Loucy (cell line): Measurements from ENCODE around the gene PAX2.

Experiments used
- H2AFZ ChIP-seq: fragments of 200-600 bp; sonication (generic); 2 replicates; pipeline ENCODE4 v1.6.0; 2016; ENCODE audit warnings: antibody characterized with exemption, mild to moderate bottlenecking, low read length, moderate library complexity
- H3F3A ChIP-seq: fragments of 200-600 bp; 2 replicates; pipeline ENCODE4 v1.6.0; 2016; ENCODE audit warnings: antibody characterized with exemption, low read depth, mild to moderate bottlenecking
- H3K27me3 ChIP-seq: fragments of 200-600 bp; sonication (generic); 2 replicates; pipeline ENCODE4 v1.6.1; 2014; ENCODE audit warnings: low read length, mild to moderate bottlenecking; ENCODE audit not compliant: insufficient read depth, poor library complexity, severe bottlenecking
- H3K36me3 ChIP-seq: fragments of 200-600 bp; sonication (generic); 2 replicates; pipeline ENCODE4 v1.6.1; 2016; ENCODE audit warnings: low read length; ENCODE audit not compliant: insufficient read depth
- H3K4me1 ChIP-seq: fragments of 200-600 bp; sonication (generic); 2 replicates; pipeline ENCODE4 v1.5.1; 2014; ENCODE audit warnings: low read length, mild to moderate bottlenecking; ENCODE audit not compliant: insufficient read depth, poor library complexity, severe bottlenecking
- H3K4me2 ChIP-seq: fragments of 200-600 bp; sonication (generic); 2 replicates; pipeline ENCODE4 v1.6.0; 2014; ENCODE audit warnings: antibody characterized with exemption, low read length, low read depth, mild to moderate bottlenecking; ENCODE audit not compliant: poor library complexity, severe bottlenecking
- H3K4me3 ChIP-seq: fragments of 200-600 bp; sonication (generic); 2 replicates; pipeline ENCODE4 v1.5.1; 2014; ENCODE audit warnings: low read length, mild to moderate bottlenecking, mixed read lengths; ENCODE audit not compliant: poor library complexity, severe bottlenecking
- H3K79me2 ChIP-seq: fragments of 200-600 bp; sonication (generic); 2 replicates; pipeline ENCODE4 v1.6.1; 2014; ENCODE audit warnings: low read length; ENCODE audit not compliant: insufficient read depth
- H3K9ac ChIP-seq: fragments of 200-600 bp; sonication (generic); 2 replicates; pipeline ENCODE4 v1.6.0; 2014; ENCODE audit warnings: mild to moderate bottlenecking, low read depth, low read length, moderate library complexity; ENCODE audit not compliant: poor library complexity, severe bottlenecking
- H3K9me2 ChIP-seq: fragments of 200-600 bp; sonication (generic); replicated peaks from 2 replicates; pipeline ENCODE4 v1.6.1; 2016; ENCODE audit warnings: low read depth, low read length, mixed read lengths
- H3K9me3 ChIP-seq: fragments of 200-600 bp; sonication (generic); 2 replicates; pipeline ENCODE4 v1.6.1; 2014; ENCODE audit warnings: mild to moderate bottlenecking, antibody characterized with exemption, low read length, low read depth; ENCODE audit not compliant: insufficient read depth
- H4K20me1 ChIP-seq: fragments of 200-600 bp; sonication (generic); 2 replicates; pipeline ENCODE4 v1.6.0; 2014; ENCODE audit warnings: antibody characterized with exemption, low read length, mild to moderate bottlenecking; ENCODE audit not compliant: insufficient read depth, poor library complexity, severe bottlenecking
- EZH2phosphoT487 ChIP-seq: fragments of 200-600 bp; IDR thresholded peaks from 2 replicates; pipeline ENCODE4 v1.6.1; 2018; ENCODE audit warnings: antibody characterized with exemption, mild to moderate bottlenecking, moderate library complexity, borderline replicate concordance
- TF ChIP-seq, protein P1 (sequence below): fragments of 200-600 bp; sonication (generic); conservative IDR thresholded peaks from 2 replicates; pipeline ENCODE4 v1.5.1; 2014; ENCODE audit warnings: mild to moderate bottlenecking, antibody characterized with exemption, low read length

PAX2 gene

DNA sequence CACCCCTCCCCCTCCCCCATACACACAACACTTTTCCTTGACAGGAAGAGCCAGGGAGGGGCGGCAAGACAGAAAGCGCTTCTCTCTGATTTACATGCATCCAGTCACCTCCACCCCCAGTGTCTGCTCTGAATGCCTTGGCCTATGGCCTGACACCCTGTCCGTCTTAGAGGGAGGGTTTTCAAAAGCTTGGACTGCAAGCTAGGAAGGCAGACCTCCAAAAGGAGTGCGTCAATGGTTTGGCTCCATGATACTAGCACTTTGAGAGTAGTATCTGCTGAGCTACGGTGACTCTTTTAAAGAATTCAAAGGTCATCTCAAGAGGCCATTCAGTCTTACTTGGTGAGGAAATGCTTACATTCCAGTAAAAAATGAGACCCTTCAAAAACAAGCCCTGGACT is 20.3 kb upstream of the PAX2 start:
- Histone ChIP-seq H4K20me1 (no peaks in the 10 kb centered on the region), H3F3A (no peaks in the 10 kb centered on the region), H3K36me3 (no peaks in the 10 kb centered on the region), H3K27me3 (no peaks in the 10 kb centered on the region), H3K9me2 (no peaks in the 10 kb centered on the region), H3K79me2 (no peaks in the 10 kb centered on the region), H3K9ac (no peak overlapping the region), H3K4me2 (no peak overlapping the region), H3K9me3 (no peaks in the 10 kb centered on the region), H2AFZ (no peak overlapping the region), H3K4me3 (no peak overlapping the region), H3K4me1 (no peaks in the 10 kb centered on the region)
- TF ChIP-seq EZH2phosphoT487 = no peak
- TF ChIP-seq, protein P1, sequence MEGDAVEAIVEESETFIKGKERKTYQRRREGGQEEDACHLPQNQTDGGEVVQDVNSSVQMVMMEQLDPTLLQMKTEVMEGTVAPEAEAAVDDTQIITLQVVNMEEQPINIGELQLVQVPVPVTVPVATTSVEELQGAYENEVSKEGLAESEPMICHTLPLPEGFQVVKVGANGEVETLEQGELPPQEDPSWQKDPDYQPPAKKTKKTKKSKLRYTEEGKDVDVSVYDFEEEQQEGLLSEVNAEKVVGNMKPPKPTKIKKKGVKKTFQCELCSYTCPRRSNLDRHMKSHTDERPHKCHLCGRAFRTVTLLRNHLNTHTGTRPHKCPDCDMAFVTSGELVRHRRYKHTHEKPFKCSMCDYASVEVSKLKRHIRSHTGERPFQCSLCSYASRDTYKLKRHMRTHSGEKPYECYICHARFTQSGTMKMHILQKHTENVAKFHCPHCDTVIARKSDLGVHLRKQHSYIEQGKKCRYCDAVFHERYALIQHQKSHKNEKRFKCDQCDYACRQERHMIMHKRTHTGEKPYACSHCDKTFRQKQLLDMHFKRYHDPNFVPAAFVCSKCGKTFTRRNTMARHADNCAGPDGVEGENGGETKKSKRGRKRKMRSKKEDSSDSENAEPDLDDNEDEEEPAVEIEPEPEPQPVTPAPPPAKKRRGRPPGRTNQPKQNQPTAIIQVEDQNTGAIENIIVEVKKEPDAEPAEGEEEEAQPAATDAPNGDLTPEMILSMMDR = no peak

DNA sequence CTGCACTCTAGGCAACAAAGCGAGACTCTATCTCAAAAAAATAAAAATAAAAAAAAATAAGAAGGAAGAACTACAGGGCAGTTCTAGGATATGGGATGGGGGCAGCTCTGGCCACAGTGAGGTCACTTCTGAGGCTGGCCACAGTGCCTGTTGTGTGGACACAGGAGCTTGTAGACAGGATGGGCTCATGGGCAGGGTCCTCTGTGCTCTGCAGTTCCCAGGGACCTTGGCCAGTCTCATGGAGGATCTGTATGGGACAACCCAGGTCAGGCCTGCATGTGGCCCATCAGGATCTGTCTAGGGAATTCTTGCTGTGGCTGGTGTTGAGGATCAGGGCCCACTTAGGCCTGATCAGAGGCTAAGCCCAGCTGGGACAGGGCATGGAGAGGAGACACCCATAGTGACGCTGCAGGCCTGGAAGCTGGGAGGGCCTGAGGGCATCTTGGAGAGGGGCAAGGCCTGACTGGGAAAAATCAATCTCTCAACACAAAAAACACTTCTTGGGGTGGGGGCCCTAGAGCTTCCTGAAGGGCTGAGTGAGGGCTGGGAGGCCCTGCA is 19.4 kb upstream of the PAX2 start:
- no peaks in the 10 kb centered on the region for H3K9me2 ChIP-seq
- H3K4me2 ChIP-seq = no peak overlapping the region
- no peaks in the 10 kb centered on the region for H4K20me1 ChIP-seq
- H3K27me3 ChIP-seq = no peaks in the 10 kb centered on the region
- H3F3A ChIP-seq = no peaks in the 10 kb centered on the region
- H3K79me2 ChIP-seq = no peaks in the 10 kb centered on the region
- no peaks in the 10 kb centered on the region for H3K9me3 ChIP-seq
- H3K4me3 ChIP-seq = no peak overlapping the region
- no peaks in the 10 kb centered on the region for H3K4me1 ChIP-seq
- no peak overlapping the region for H2AFZ ChIP-seq
- no peaks in the 10 kb centered on the region for H3K36me3 ChIP-seq
- H3K9ac ChIP-seq = no peak overlapping the region
- TF ChIP-seq, protein P1 = no peak
- TF ChIP-seq EZH2phosphoT487 = no peak

DNA sequence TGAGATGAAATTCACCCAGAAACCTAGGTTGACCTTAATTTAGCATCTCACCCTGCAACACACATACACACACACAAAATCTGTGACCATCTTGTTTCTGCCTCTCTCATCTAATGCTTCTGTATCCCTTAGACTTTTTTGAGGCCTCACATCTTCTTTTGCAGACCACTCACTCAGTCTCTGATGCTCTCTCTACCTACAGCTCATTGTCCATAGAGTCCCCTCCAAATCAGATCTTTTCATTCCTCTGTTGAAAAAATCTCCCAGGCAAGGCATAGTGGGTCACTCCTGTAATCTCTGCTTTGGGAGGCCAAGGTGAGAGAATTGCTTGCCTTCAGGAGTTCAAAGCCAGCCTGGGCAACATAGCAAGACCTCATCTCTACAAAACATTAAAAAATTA is 17.6 kb upstream of the PAX2 start:
- Histone ChIP-seq H3K9me3 (no peaks in the 10 kb centered on the region), H3F3A (no peaks in the 10 kb centered on the region), H3K4me2 (no peak overlapping the region), H2AFZ (no peak overlapping the region), H3K9me2 (no peaks in the 10 kb centered on the region), H3K4me1 (no peaks in the 10 kb centered on the region), H3K4me3 (no peak overlapping the region), H4K20me1 (no peaks in the 10 kb centered on the region), H3K27me3 (no peaks in the 10 kb centered on the region), H3K9ac (no peak overlapping the region), H3K79me2 (no peaks in the 10 kb centered on the region), H3K36me3 (no peaks in the 10 kb centered on the region)
- TF ChIP-seq EZH2phosphoT487 = no peak
- TF ChIP-seq, protein P1 = no peak
